ENCODE results near the gene RNF114.

- TF ChIP-seq CTCF (IDR thresholded peaks at IDR 0.05) (no peak), POLR2A (IDR thresholded peaks at IDR 0.05) (no peak)
Measured at GRCh38 chr20:49901588-49901987, 34.6 kb upstream of the RNF114 start.

Measured in lower leg skin (tissue), 3 donors.